GM21447 (cell line): ENCODE results near the gene RABGGTB.
"Not testable (repeated sequence)": the region's sequence is repeated elsewhere in the genome, so short reads cannot be mapped to it uniquely, and the experiment has no call there.

Experiments
- ATAC-seq: cut with Tn5 transposase; IDR thresholded peaks from one replicate; pipeline ENCODE4 v1.9.1; 2021; ENCODE audit not compliant: unreplicated experiment

Gene RABGGTB

GRCh38 chr1:75795703-75796193, 9.7 kb downstream of the RABGGTB start:
- ATAC-seq = no peak

- ATAC-seq = no peak
These were observed 10.6 kb downstream of the RABGGTB start, which contains the start of gene MSH4 for GRCh38 chr1:75796376-75797272. Gene MSH4, plus strand, starts transcription at chr1:75796882. Its CDS starts 104 bp downstream, at chr1:75796986.

GRCh38 chr1:75797273-75797588, 11.2 kb downstream of the RABGGTB start:
- no peak for ATAC-seq

- ATAC-seq = no peak
These were observed 11.7 kb downstream of the RABGGTB start for GRCh38 chr1:75797606-75798216.

- not testable (repeated sequence) for ATAC-seq
These were observed 15.4 kb downstream of the RABGGTB start for GRCh38 chr1:75801480-75801879.

GRCh38 chr1:75808921-75809320, 22.9 kb downstream of the RABGGTB start:
- ATAC-seq = no peak

- ATAC-seq = not testable (repeated sequence)
These were observed 24.1 kb downstream of the RABGGTB start for GRCh38 chr1:75810113-75810512.

- no peak for ATAC-seq
These were observed 25.3 kb downstream of the RABGGTB start for GRCh38 chr1:75811211-75811981.

GRCh38 chr1:75812065-75812464, 26.0 kb downstream of the RABGGTB start:
- no peak for ATAC-seq

- not testable (repeated sequence) for ATAC-seq
These were observed 37.5 kb downstream of the RABGGTB start for GRCh38 chr1:75823596-75823995.

GRCh38 chr1:75836528-75837100, 50.6 kb downstream of the RABGGTB start:
- no peak for ATAC-seq

GRCh38 chr1:75838079-75838478, 52.0 kb downstream of the RABGGTB start:
- ATAC-seq = no peak

- no peak for ATAC-seq
These were observed 55.4 kb downstream of the RABGGTB start for GRCh38 chr1:75841421-75841820.
